HCEC 1CT (cell line): Measurements from ENCODE around the gene SLC8A1.
"Not testable (repeated sequence)": the region's sequence is repeated elsewhere in the genome, so short reads cannot be mapped to it uniquely, and the experiment has no call there.

Experiments used
- DNase-seq: peaks from one replicate; pipeline ENCODE4 v3.0.0-alpha.2; 2017

The SLC8A1 gene

GRCh38 chr2:40096360-40096759, 355.5 kb downstream of the SLC8A1 start:
- peak; percentile 84 for DNase-seq

DNA sequence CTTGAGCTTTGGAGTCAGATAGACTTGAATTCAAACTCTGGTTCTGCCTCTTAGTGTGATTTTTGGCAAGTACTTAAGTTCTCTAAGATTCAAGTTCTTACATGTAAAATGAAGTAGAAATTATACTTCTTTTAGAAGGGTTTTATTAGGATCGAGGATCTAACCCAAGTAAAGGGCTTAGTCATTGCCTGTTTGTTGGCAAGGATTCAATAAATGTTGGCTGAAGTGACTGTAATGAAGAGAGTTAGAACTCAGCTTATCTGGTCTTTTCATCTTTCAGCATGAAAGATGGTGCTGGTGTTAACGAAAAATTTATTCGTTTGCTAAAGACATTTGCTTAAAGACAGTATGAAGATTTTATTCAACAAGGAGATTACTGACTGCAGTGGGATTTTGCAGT, 356.9 kb downstream of the SLC8A1 start:
- peak; percentile 75 for DNase-seq

DNA sequence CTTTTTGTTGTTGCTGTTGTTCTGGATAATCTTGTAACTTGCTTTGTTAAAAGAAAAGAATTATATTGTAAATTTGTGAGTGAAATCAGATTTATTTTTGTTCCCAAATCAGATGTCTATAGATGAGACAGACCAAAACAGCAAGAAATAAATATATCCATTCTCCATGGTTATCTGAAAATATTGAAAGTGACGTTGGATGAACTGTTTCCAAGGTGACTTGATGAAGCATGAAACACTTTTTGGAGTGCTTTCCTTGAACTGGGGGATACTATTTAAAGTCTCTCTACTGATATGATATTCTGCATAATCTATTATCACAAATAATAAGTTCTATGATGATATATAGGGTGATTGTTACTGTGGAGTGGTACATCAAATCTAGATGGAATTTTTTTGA, 357.4 kb downstream of the SLC8A1 start:
- DNase-seq = no peak

GRCh38 chr2:40093021-40093675, 358.7 kb downstream of the SLC8A1 start:
- DNase-seq = peak; percentile 63

- DNase-seq = no peak
Measured at GRCh38 chr2:40090044-40090443, 361.8 kb downstream of the SLC8A1 start.

- no peak for DNase-seq
Measured at GRCh38 chr2:40087927-40088326, 364.0 kb downstream of the SLC8A1 start.

- no peak for DNase-seq
Measured at GRCh38 chr2:40087434-40087833, 364.5 kb downstream of the SLC8A1 start.

GRCh38 chr2:40085786-40086185, 366.1 kb downstream of the SLC8A1 start:
- DNase-seq = no peak

GRCh38 chr2:40073336-40073735, 378.6 kb downstream of the SLC8A1 start:
- not testable (repeated sequence) for DNase-seq

DNA sequence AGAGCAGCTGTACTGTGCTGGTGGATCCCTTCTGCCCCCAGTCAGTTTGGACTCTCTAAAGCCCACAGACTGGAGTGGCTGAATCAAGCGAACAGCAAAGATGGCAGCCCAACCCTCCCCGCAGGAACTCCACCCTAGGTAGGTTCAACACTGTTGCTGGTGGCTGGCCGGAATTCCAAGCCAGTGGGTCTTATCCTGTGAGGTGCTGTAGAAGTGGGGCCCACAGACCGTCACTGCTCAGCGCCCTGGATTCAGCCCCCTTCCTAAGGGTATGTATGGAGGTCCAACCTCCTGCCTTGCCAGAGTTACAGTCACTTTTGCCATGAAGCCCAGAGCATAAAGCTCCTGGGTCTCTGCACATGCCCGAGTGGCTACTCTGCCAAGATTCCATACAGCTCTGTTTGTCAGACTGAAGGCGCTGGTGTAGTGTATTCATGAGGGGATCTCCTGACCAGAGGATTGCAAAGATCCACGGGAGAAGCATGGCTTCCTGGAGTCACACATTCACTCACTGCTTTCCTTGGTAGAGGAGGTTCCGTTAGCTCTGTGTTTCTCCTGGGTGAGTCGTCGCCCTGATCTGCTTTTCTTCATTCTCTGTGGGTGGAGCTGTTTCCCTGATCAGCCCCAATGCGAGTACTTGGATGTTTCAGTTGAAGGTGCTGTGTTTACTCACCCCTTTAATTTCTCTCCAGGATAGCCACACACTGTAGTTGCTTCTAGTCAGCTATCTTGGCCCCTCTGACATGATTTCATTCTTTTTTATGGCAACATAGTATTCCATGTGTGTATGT, 379.3 kb downstream of the SLC8A1 start:
- no peak for DNase-seq

GRCh38 chr2:40062381-40062780, 389.5 kb downstream of the SLC8A1 start:
- no peak for DNase-seq

GRCh38 chr2:40049781-40050180, 402.1 kb downstream of the SLC8A1 start:
- no peak for DNase-seq

DNA sequence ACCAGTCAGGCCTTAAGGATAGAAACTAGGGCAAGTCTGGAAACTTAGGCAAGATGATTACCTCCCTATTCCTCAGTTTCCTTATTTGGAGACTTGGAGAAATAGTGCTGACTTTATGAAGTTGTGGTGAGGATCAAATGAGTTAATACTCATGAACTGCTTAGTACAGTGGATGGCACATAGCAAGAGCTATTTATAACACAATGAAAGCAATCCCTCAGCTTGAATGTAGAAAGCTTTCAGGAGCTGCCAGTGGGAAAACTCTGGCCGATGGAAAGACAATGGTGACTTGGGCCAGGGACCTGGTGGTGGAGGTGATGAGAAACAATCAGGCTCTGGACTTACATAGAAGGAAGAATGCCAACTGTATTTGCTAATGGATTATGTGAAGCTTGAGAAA, 403.4 kb downstream of the SLC8A1 start:
- DNase-seq = no peak

- no peak for DNase-seq
Measured at GRCh38 chr2:40047406-40047805, 404.5 kb downstream of the SLC8A1 start.
